GM13977 (cell line): ENCODE data around the gene ABCC10.
"Not testable (repeated sequence)": the region's sequence is repeated elsewhere in the genome, so short reads cannot be mapped to it uniquely, and the experiment has no call there.

Source experiments
- DNase-seq: peaks from one replicate; pipeline ENCODE4 v3.0.0; 2012; ENCODE audit warnings: low spot score
- in situ Hi-C: fragments of 300-500 bp; cut with MboI; formaldehyde crosslinking; loops from one replicate; pipeline ENCODE4 v1.12.0; 2022; ENCODE audit warnings: low sequenced_read_pairs, low pct_unique_long_range_greater_than_20kb, mixed read lengths, inconsistent platforms; ENCODE audit not compliant: unreplicated experiment
- TF ChIP-seq, protein P1 (sequence below): IDR thresholded peaks from 2 replicates; pipeline ENCODE4 v1.5.1; 2012; ENCODE audit warnings: mild to moderate bottlenecking, control low read depth; ENCODE audit not compliant: insufficient read depth; ENCODE audit errors: extremely low read depth, missing control alignments

The ABCC10 gene

DNA sequence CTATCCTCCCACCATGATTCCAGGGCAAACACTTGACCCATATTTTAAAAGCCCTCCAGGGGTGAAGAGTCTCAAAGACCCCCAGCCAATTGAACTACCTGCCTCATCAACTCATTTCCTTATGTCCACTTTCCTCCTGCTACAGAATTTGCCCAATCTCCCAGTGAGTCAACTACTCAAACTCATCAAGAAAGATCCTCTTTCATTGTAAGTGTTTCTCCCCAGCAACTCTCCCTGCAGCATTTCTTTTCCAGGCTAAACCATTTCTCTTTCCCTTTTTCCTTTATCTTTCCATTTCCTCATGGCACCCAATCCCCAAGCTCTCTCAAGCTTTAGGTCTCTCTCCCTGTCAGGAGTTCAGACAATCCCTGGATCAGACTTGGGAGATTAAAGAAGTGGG is 26.5 kb downstream of the ABCC10 start:
- TF ChIP-seq, protein P1, sequence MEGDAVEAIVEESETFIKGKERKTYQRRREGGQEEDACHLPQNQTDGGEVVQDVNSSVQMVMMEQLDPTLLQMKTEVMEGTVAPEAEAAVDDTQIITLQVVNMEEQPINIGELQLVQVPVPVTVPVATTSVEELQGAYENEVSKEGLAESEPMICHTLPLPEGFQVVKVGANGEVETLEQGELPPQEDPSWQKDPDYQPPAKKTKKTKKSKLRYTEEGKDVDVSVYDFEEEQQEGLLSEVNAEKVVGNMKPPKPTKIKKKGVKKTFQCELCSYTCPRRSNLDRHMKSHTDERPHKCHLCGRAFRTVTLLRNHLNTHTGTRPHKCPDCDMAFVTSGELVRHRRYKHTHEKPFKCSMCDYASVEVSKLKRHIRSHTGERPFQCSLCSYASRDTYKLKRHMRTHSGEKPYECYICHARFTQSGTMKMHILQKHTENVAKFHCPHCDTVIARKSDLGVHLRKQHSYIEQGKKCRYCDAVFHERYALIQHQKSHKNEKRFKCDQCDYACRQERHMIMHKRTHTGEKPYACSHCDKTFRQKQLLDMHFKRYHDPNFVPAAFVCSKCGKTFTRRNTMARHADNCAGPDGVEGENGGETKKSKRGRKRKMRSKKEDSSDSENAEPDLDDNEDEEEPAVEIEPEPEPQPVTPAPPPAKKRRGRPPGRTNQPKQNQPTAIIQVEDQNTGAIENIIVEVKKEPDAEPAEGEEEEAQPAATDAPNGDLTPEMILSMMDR: no peak
- DNase-seq: no peak
- in situ Hi-C loops: no loop called here

DNA sequence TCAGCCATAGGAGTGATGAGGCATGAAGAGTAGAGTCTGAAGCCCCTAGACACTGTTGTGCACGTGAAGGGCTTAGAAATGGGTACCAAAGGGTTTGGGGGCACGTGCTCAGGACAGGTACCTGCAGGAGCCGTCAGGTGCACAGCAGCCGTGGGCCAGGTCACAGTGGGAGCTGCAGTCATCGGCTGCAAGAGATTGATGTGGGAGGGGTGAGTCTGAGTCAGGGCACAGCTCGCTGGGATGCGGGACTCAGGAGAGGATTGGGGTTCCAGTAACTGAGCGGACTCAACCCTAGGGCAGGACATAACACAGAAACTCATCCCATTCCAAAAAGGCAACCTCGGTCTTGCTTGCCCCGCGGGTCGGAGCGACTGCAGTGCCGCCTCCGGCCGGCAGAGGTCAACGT is 27.0 kb downstream of the ABCC10 start:
- peak; percentile 87 for DNase-seq
- TF ChIP-seq, protein P1: peak; percentile 93
- in situ Hi-C loops: no loop called here

DNA sequence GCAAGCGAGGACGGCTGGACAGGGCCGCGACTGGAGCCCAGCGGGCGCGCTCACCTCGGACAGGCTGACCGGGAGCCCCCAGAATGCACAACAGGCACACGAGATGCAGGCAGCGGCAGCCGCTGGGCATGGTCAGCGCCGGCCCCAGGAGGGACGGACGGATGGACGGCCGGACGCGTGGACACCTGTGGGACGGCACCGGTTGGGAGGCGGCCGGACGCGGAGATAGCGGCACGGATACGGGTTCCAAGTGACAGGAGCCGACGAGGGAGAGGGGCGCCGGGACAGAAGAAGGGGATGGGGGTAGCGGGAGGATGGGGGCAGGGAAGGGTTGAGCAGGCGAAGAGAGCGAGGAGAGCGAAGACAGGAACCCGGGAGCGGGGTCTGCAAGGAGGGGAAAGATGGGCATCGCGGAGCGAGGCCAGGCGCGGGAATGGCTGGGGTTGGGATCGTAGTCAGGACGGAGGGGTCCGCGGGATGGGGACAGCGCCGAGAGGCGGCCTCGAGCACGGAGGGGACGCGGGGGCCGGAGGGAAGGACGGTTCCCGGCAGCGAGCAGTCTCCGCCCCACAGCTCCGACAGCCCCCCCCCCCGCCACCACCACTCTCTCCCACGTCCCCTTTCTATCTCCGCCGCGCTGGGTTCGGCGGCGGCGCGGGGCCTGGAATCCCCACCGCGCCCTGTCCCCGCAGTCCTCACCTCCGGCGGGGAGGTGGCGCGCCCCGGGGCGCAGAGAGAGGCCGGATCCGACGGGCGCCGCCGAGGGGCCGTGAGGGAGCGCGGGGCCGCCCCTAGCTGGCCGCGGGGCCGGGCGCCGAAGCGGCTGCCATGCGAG is 27.6 kb downstream of the ABCC10 start:
- in situ Hi-C loops: no loop called here
- peak; percentile 81 for DNase-seq

DNA sequence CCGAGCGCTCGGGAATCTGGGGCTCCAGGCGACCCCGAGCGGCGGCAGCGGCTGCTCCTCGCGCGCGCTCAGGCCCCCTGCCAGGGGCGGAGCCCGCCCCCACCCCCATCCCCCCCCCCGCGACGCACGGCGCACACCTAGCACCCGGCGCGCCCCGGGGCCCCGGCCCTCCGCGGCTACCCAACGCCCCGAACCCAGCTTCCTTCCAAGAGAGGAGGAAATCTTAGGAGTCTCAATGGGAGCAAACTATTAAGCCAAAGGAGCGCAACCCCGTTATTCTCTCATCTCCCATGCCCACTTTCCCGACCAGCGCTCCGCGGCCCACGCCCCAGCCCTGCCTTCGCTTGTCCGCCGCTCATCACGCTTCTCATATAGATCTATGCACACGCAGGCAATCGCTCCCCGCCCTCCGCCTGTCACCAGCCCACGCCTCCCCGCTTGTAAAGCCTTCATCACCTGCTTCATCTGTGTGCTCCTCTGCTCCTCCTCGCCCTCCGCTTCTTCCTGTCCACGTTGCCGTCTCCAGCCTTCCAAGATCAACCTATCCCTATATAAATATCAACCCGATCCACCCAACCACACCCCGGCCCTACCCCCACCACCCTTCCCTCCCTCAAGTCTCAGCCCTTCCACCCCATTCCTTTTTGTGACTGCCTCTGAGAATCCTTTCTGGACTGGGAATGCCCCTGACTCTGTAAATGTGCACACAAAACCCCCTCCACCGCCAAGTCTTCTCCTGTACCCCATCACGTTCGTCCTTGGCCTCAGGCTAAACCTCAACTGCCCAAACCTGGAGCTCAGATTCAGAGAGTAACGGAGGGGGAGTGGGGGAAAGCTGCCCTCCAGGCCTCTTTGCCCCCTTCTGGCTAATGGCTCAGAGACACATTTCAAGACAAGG is 28.4 kb downstream of the ABCC10 start, which contains the start of gene DLK2:
TSS of gene DLK2 (minus strand) at position 18 of the 898 bp plus-strand sequence. CDS start 723 bp downstream, outside the sequence.
- no peak for DNase-seq
- TF ChIP-seq, protein P1: no peak
- in situ Hi-C loops: no loop called here

More for the DNA sequence above, 27.6 kb downstream of the ABCC10 start:
- TF ChIP-seq, protein P1: no peak

DNA sequence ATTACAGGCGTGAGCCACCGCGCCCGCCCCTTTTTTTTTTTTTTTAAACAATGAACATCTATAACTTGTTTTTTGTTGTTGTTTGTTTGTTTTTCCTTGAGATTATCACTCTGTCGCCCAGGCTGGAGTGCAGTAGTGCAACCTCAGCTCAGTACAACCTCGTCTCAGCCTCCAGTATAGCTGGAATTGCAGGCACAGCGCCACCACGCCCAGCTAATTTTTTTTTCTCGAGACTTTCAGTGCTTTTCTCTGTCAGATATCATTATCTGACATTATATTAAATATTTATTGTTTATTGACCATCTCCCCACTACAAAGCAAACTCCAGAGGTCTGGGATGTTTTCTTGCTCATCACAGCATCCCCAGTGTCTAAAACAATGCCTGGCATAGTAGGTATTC is 30.3 kb downstream of the ABCC10 start:
- no peak for DNase-seq
- in situ Hi-C loops: no loop called here
- TF ChIP-seq, protein P1: no peak

DNA sequence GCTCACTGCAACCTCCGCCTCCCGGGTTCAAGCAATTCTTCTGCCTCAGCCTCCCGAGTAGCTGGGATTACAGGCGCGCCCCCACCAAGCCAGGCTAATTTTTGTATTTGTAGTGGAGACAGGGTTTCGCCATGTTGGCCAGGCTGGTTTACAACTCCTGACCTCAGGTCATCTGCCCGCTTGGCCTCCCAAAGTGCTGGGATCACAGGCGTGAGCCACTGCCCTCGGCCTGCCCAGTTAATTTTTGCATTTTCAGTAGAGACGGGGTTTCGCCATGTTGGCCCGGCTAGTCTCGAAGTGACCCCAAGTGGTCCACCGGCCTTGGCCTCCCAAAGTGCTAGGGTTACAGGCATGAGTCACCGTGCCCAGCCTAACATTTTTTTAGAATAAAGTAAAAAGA is 30.8 kb downstream of the ABCC10 start:
- in situ Hi-C loops, DNase-seq: not testable (repeated sequence)

DNA sequence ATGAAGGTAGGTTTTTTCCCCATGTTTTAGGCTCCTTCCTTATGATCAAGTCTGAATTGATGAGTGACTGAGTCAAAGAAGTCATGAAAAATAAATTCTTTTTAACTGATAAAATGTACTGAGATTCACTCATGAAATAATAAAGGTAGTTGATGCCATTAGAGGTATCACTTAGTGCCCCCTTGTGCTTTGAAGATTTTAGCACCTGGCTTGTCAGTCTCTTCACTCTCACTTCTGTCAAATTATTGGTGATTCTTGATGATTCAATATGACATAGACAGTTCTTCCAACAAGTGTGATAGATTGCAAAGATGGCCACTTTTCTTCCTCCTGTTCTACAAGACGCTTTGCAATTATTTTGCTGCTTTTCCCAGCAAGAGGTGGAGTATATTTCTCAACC is 32.2 kb downstream of the ABCC10 start:
- no peak for DNase-seq
- TF ChIP-seq, protein P1: no peak
- in situ Hi-C loops: no loop called here
